DOHH2 (cell line): ENCODE data around the gene TRAK1.
A peak's percentile ranks its signal among the peaks of the same experiment; 100 is the strongest.

Experiments used
- H3F3A ChIP-seq: fragments of 200-600 bp; sonication (generic), shearing (Covaris generic); 2 replicates; pipeline ENCODE4 v1.6.0; 2016; ENCODE audit warnings: antibody characterized with exemption, mild to moderate bottlenecking; ENCODE audit not compliant: control insufficient read depth, insufficient read depth
- H3K27ac ChIP-seq: fragments of 200-600 bp; sonication (generic); 2 replicates; pipeline ENCODE4 v1.5.1; 2014; ENCODE audit warnings: low read depth, mild to moderate bottlenecking, low read length, moderate library complexity
- H3K27me3 ChIP-seq: fragments of 200-600 bp; sonication (generic); 2 replicates; pipeline ENCODE4 v1.6.1; 2014; ENCODE audit warnings: mild to moderate bottlenecking, low read length, mixed read lengths; ENCODE audit not compliant: control insufficient read depth
- H3K36me3 ChIP-seq: fragments of 200-600 bp; sonication (generic); 2 replicates; pipeline ENCODE4 v1.6.1; 2014; ENCODE audit warnings: mild to moderate bottlenecking, low read length, moderate library complexity, mixed read lengths; ENCODE audit not compliant: control insufficient read depth
- H3K4me1 ChIP-seq: fragments of 200-600 bp; sonication (generic); 2 replicates; pipeline ENCODE4 v1.6.1; 2014; ENCODE audit warnings: mild to moderate bottlenecking, low read length, mixed read lengths; ENCODE audit not compliant: control insufficient read depth
- H3K4me2 ChIP-seq: fragments of 200-600 bp; sonication (generic); 2 replicates; pipeline ENCODE4 v1.6.0; 2014; ENCODE audit warnings: mild to moderate bottlenecking, low read length, moderate library complexity
- H3K4me3 ChIP-seq: fragments of 200-600 bp; sonication (generic); 2 replicates; pipeline ENCODE4 v1.5.1; 2014; ENCODE audit warnings: mild to moderate bottlenecking, low read length, mixed read lengths
- H3K79me2 ChIP-seq: fragments of 200-600 bp; sonication (generic); 2 replicates; pipeline ENCODE4 v1.6.1; 2014; ENCODE audit warnings: mild to moderate bottlenecking, low read length, mixed read lengths; ENCODE audit not compliant: control insufficient read depth
- H3K9me2 ChIP-seq: fragments of 200-600 bp; sonication (generic); replicated peaks from 2 replicates; pipeline ENCODE4 v1.6.1; 2014; ENCODE audit warnings: mild to moderate bottlenecking, low read length, mixed read lengths; ENCODE audit not compliant: control insufficient read depth
- H3K9me3 ChIP-seq: fragments of 200-600 bp; sonication (generic); 2 replicates; pipeline ENCODE4 v1.6.1; 2014; ENCODE audit warnings: antibody characterized with exemption, low read length, mixed read lengths; ENCODE audit not compliant: control insufficient read depth, insufficient read depth
- H4K20me1 ChIP-seq: fragments of 200-600 bp; sonication (generic); 2 replicates; pipeline ENCODE4 v1.6.0; 2014; ENCODE audit warnings: low read depth, mild to moderate bottlenecking, antibody characterized with exemption, low read length, moderate library complexity; ENCODE audit not compliant: control insufficient read depth, insufficient read depth
- CTCF ChIP-seq: fragments of 200-600 bp; sonication (generic); IDR thresholded peaks from one replicate; pipeline ENCODE4 v1.5.1; 2014; ENCODE audit warnings: antibody characterized with exemption, mild to moderate bottlenecking, low read depth, low read length; ENCODE audit not compliant: poor library complexity, severe bottlenecking
- EZH2phosphoT487 ChIP-seq: fragments of 200-600 bp; sonication (generic); IDR thresholded peaks from 2 replicates; pipeline ENCODE4 v1.6.1; 2017; ENCODE audit warnings: borderline replicate concordance, mild to moderate bottlenecking, antibody characterized with exemption, low read length, moderate library complexity, mixed read lengths

TRAK1 gene

GRCh38 chr3:42118762-42119361, 27.7 kb downstream of the TRAK1 start:
- Histone ChIP-seq H3K4me2 (peak overlapping the region; percentile 58), H3K4me3 (no peak overlapping the region), H3F3A (peaks cover 3% of the 10 kb centered on the region), H4K20me1 (no peaks in the 10 kb centered on the region), H3K27me3 (no peaks in the 10 kb centered on the region), H3K9me2 (no peaks in the 10 kb centered on the region), H3K27ac (peak overlapping the region; percentile 43), H3K79me2 (peaks cover 86% of the 10 kb centered on the region), H3K4me1 (peaks cover 65% of the 10 kb centered on the region), H3K36me3 (peaks cover 19% of the 10 kb centered on the region; the same call in 1 of the 2 replicates), H3K9me3 (no peaks in the 10 kb centered on the region)
- TF ChIP-seq CTCF: peak; percentile 77
- no peak for TF ChIP-seq EZH2phosphoT487

- Histone ChIP-seq H3K4me1 (peaks cover 65% of the 10 kb centered on the region), H3K79me2 (peaks cover 86% of the 10 kb centered on the region), H3K27me3 (no peaks in the 10 kb centered on the region), H3K4me3 (no peak overlapping the region), H3K36me3 (peaks cover 28% of the 10 kb centered on the region), H3K9me3 (no peaks in the 10 kb centered on the region), H3K27ac (peak overlapping the region; percentile 43), H4K20me1 (no peaks in the 10 kb centered on the region), H3K4me2 (peak overlapping the region; percentile 58), H3F3A (0 out of 2 replicates have a peak, but pooled peaks cover under 1% of the 10 kb centered on the region), H3K9me2 (no peaks in the 10 kb centered on the region)
- TF ChIP-seq EZH2phosphoT487 (no peak), CTCF (no peak)
These were observed 28.6 kb downstream of the TRAK1 start for GRCh38 chr3:42119561-42120355.

GRCh38 chr3:42120866-42121265, 29.7 kb downstream of the TRAK1 start:
- peaks cover 84% of the 10 kb centered on the region for H3K79me2 ChIP-seq
- H3K27ac ChIP-seq: no peak overlapping the region
- no peak for TF ChIP-seq CTCF
- TF ChIP-seq EZH2phosphoT487: no peak
- H3F3A ChIP-seq: 0 out of 2 replicates have a peak, but pooled peaks cover 3% of the 10 kb centered on the region
- no peaks in the 10 kb centered on the region for H3K9me2 ChIP-seq
- H3K27me3 ChIP-seq: no peaks in the 10 kb centered on the region
- no peak overlapping the region for H3K4me3 ChIP-seq
- H3K4me1 ChIP-seq: peaks cover 76% of the 10 kb centered on the region
- H3K36me3 ChIP-seq: peaks cover 35% of the 10 kb centered on the region
- no peaks in the 10 kb centered on the region for H4K20me1 ChIP-seq
- H3K4me2 ChIP-seq: no peak overlapping the region
- no peaks in the 10 kb centered on the region for H3K9me3 ChIP-seq
